ENCODE measurements around the gene SMIM13. TPM values are rescaled to one million over a fixed set of nuclear protein-coding genes. Genes with fewer than 3 reads are reported as not detected.

Gene SMIM13
- total RNA-seq = 51.3 TPM

GRCh38 chr6:11093626-11094410, at the start of gene SMIM13:
TSS of gene SMIM13 (plus strand) at chr6:11093834. CDS start at chr6:11094314, 480 bp downstream.

GRCh38 chr6:11043961-11044711, 49.5 kb upstream of the SMIM13 start, which contains the start of gene ELOVL2:
TSS of gene ELOVL2 (minus strand) at chr6:11044305. CDS start at chr6:11044230, 75 bp downstream.

GRCh38 chr6:11110921-11111768, 17.5 kb downstream of the SMIM13 start, which contains the start of gene ERVFRD-1:
TSS of gene ERVFRD-1 (minus strand) at chr6:11111725. CDS start at chr6:11105310, 6,415 bp downstream.

Other genes with a start within 250 kb of the SMIM13 start
- gene GCM2, start 211.8 kb upstream of the SMIM13 start, total RNA-seq = not detected
- gene SYCP2L, start 206.8 kb upstream of the SMIM13 start, total RNA-seq = 3.2 TPM
- 19.6 TPM for gene ELOVL2, start 49.5 kb upstream of the SMIM13 start, total RNA-seq
- not detected for gene ERVFRD-1, start 17.9 kb downstream of the SMIM13 start, total RNA-seq
- 63.8 TPM for gene NEDD9, start 138.8 kb downstream of the SMIM13 start, total RNA-seq

All from camera-type eye (tissue), 1 donor.